ENCODE measurements around the gene KDM4C. TPM values are rescaled to one million over a fixed set of nuclear protein-coding genes. Genes with fewer than 3 reads are reported as not detected.
A peak's percentile ranks its signal among the peaks of the same experiment; 100 is the strongest.
"Not testable (repeated sequence)": the region's sequence is repeated elsewhere in the genome, so short reads cannot be mapped to it uniquely, and the experiment has no call there.

Gene KDM4C
- total RNA-seq, 1 donor, result 50.7 TPM

- no peak for TF ChIP-seq CTCF (IDR thresholded peaks at IDR 0.05; ENCODE audit: extremely low read depth, low read depth, low read length)
These were observed 251.3 kb downstream of the KDM4C start for GRCh38 chr9:7009065-7009464.

GRCh38 chr9:7011395-7012067 is 253.8 kb downstream of the KDM4C start:
- Histone ChIP-seq H3K27me3 (ENCODE audit: insufficient read depth, low read length) (no peaks in the 10 kb centered on the region), H3K36me3 (ENCODE audit: insufficient read depth, low read length) (peaks cover 15% of the 10 kb centered on the region), H2AFZ (ENCODE audit: low read length) (no peak overlapping the region), H3K4me3 (ENCODE audit: insufficient read depth, low read length) (no peak overlapping the region), H4K20me1 (ENCODE audit: insufficient read depth, low read length) (no peaks in the 10 kb centered on the region), H3K27ac (ENCODE audit: low read depth, low read length) (no peak overlapping the region), H3K9me3 (ENCODE audit: low read depth, low read length) (no peaks in the 10 kb centered on the region), H3K4me1 (ENCODE audit: insufficient read depth, low read length) (no peaks in the 10 kb centered on the region), H3K79me2 (ENCODE audit: insufficient read depth, low read length) (no peaks in the 10 kb centered on the region), H3K4me2 (ENCODE audit: insufficient read depth, low read length) (no peak overlapping the region)
- TF ChIP-seq CTCF (IDR thresholded peaks at IDR 0.05; ENCODE audit: extremely low read depth, low read depth, low read length), result no peak
- DNase-seq (ENCODE audit: insufficient read length, low spot score, missing footprints), result peak; percentile 37

More at GRCh38 chr9:7009065-7009464, 251.3 kb downstream of the KDM4C start:
- Histone ChIP-seq H4K20me1 (ENCODE audit: insufficient read depth, low read length) (no peaks in the 10 kb centered on the region), H3K4me3 (ENCODE audit: insufficient read depth, low read length) (no peak overlapping the region), H2AFZ (ENCODE audit: low read length) (no peak overlapping the region), H3K36me3 (ENCODE audit: insufficient read depth, low read length) (peaks cover 15% of the 10 kb centered on the region), H3K27ac (ENCODE audit: low read depth, low read length) (no peak overlapping the region), H3K9me3 (ENCODE audit: low read depth, low read length) (no peaks in the 10 kb centered on the region), H3K27me3 (ENCODE audit: insufficient read depth, low read length) (no peaks in the 10 kb centered on the region), H3K4me1 (ENCODE audit: insufficient read depth, low read length) (no peaks in the 10 kb centered on the region), H3K79me2 (ENCODE audit: insufficient read depth, low read length) (no peaks in the 10 kb centered on the region), H3K4me2 (ENCODE audit: insufficient read depth, low read length) (no peak overlapping the region)
- DNase-seq (ENCODE audit: insufficient read length, low spot score, missing footprints), result no peak

GRCh38 chr9:7027996-7028395 is 270.2 kb downstream of the KDM4C start:
- no peaks in the 10 kb centered on the region for H4K20me1 ChIP-seq (ENCODE audit: insufficient read depth, low read length)
- no peak for DNase-seq (ENCODE audit: insufficient read length, low spot score, missing footprints)
- H3K27me3 ChIP-seq (ENCODE audit: insufficient read depth, low read length), result no peaks in the 10 kb centered on the region
- H3K4me3 ChIP-seq (ENCODE audit: insufficient read depth, low read length), result no peak overlapping the region
- no peaks in the 10 kb centered on the region for H3K79me2 ChIP-seq (ENCODE audit: insufficient read depth, low read length)
- H3K4me1 ChIP-seq (ENCODE audit: insufficient read depth, low read length), result no peaks in the 10 kb centered on the region
- no peak overlapping the region for H3K4me2 ChIP-seq (ENCODE audit: insufficient read depth, low read length)
- H2AFZ ChIP-seq (ENCODE audit: low read length), result no peak overlapping the region
- H3K27ac ChIP-seq (ENCODE audit: low read depth, low read length), result no peak overlapping the region
- TF ChIP-seq CTCF (IDR thresholded peaks at IDR 0.05; ENCODE audit: extremely low read depth, low read depth, low read length), result no peak
- no peaks in the 10 kb centered on the region for H3K9me3 ChIP-seq (ENCODE audit: low read depth, low read length)
- no peaks in the 10 kb centered on the region for H3K36me3 ChIP-seq (ENCODE audit: insufficient read depth, low read length)

- Histone ChIP-seq H3K36me3 (ENCODE audit: insufficient read depth, low read length) (no peaks in the 10 kb centered on the region), H3K27me3 (ENCODE audit: insufficient read depth, low read length) (no peaks in the 10 kb centered on the region), H4K20me1 (ENCODE audit: insufficient read depth, low read length) (no peaks in the 10 kb centered on the region), H3K4me3 (ENCODE audit: insufficient read depth, low read length) (no peak overlapping the region), H2AFZ (ENCODE audit: low read length) (no peak overlapping the region), H3K4me1 (ENCODE audit: insufficient read depth, low read length) (no peaks in the 10 kb centered on the region), H3K27ac (ENCODE audit: low read depth, low read length) (no peak overlapping the region), H3K4me2 (ENCODE audit: insufficient read depth, low read length) (no peak overlapping the region), H3K79me2 (ENCODE audit: insufficient read depth, low read length) (no peaks in the 10 kb centered on the region), H3K9me3 (ENCODE audit: low read depth, low read length) (no peaks in the 10 kb centered on the region)
- TF ChIP-seq CTCF (IDR thresholded peaks at IDR 0.05; ENCODE audit: extremely low read depth, low read depth, low read length), result no peak
- no peak for DNase-seq (ENCODE audit: insufficient read length, low spot score, missing footprints)
These were observed 270.8 kb downstream of the KDM4C start for GRCh38 chr9:7028591-7028990.

- H3K9me3 ChIP-seq (ENCODE audit: low read depth, low read length); H3K36me3 ChIP-seq (ENCODE audit: insufficient read depth, low read length); H3K79me2 ChIP-seq (ENCODE audit: insufficient read depth, low read length); H3K4me2 ChIP-seq (ENCODE audit: insufficient read depth, low read length); H4K20me1 ChIP-seq (ENCODE audit: insufficient read depth, low read length); H3K27ac ChIP-seq (ENCODE audit: low read depth, low read length); DNase-seq (ENCODE audit: insufficient read length, low spot score, missing footprints); H3K4me1 ChIP-seq (ENCODE audit: insufficient read depth, low read length); H3K4me3 ChIP-seq (ENCODE audit: insufficient read depth, low read length); H3K27me3 ChIP-seq (ENCODE audit: insufficient read depth, low read length); H2AFZ ChIP-seq (ENCODE audit: low read length): not testable (repeated sequence)
These were observed 273.2 kb downstream of the KDM4C start for GRCh38 chr9:7030943-7031342.

Data from osteoblast (primary cell).